SK-N-MC (cell line): Measurements from ENCODE around the gene PDS5B.
"Not testable (repeated sequence)": the region's sequence is repeated elsewhere in the genome, so short reads cannot be mapped to it uniquely, and the experiment has no call there.

Source experiments
- DNase-seq: peaks from one replicate; pipeline ENCODE4 v3.0.0-alpha.2; 2011; ENCODE audit warnings: low read depth, low spot score
- H3K27ac ChIP-seq: fragments of 200-600 bp; sonication (generic); 2 replicates; pipeline ENCODE4 v1.5.1; 2016; ENCODE audit warnings: mixed run types
- H3K36me3 ChIP-seq: fragments of 200-600 bp; sonication (generic); 2 replicates; pipeline ENCODE4 v1.6.1; 2017; ENCODE audit warnings: antibody characterized with exemption, low read length, mixed read lengths; ENCODE audit not compliant: insufficient read depth
- H3K4me3 ChIP-seq: fragments of 200-600 bp; sonication (generic); 2 replicates; pipeline ENCODE4 v1.5.1; 2016
- H3K9ac ChIP-seq: fragments of 200-600 bp; sonication (generic); 2 replicates; pipeline ENCODE4 v1.8.0; 2017; ENCODE audit warnings: mixed run types, mixed read lengths; ENCODE audit not compliant: insufficient read length
- H3K9me3 ChIP-seq: fragments of 200-600 bp; sonication (generic); 2 replicates; pipeline ENCODE4 v1.6.1; 2017; ENCODE audit warnings: low read depth, mild to moderate bottlenecking, antibody characterized with exemption, low read length, moderate library complexity, mixed read lengths
- EZH2 ChIP-seq: fragments of 200-600 bp; sonication (generic); IDR thresholded peaks from one replicate; pipeline ENCODE4 v1.6.1; 2017; ENCODE audit warnings: antibody characterized with exemption
- FOXP2 ChIP-seq: optimal IDR thresholded peaks from 2 replicates; pipeline ENCODE3; 2011; ENCODE audit warnings: mild to moderate bottlenecking, moderate library complexity; ENCODE audit not compliant: insufficient read depth; ENCODE audit errors: extremely low read length, control extremely low read depth
- POLR2AphosphoS5 ChIP-seq: IDR thresholded peaks from 2 replicates; pipeline ENCODE4 v1.6.1; 2012; ENCODE audit warnings: mild to moderate bottlenecking, low read depth, low read length, borderline replicate concordance

The PDS5B gene

GRCh38 chr13:32823597-32823996, 237.3 kb downstream of the PDS5B start:
- H3K27ac ChIP-seq: no peak overlapping the region
- no peak for DNase-seq
- TF ChIP-seq EZH2 (no peak), POLR2AphosphoS5 (no peak), FOXP2 (no peak)
- H3K9ac ChIP-seq: no peak overlapping the region
- no peaks in the 10 kb centered on the region for H3K36me3 ChIP-seq
- no peaks in the 10 kb centered on the region for H3K9me3 ChIP-seq
- H3K4me3 ChIP-seq: no peak overlapping the region

DNA sequence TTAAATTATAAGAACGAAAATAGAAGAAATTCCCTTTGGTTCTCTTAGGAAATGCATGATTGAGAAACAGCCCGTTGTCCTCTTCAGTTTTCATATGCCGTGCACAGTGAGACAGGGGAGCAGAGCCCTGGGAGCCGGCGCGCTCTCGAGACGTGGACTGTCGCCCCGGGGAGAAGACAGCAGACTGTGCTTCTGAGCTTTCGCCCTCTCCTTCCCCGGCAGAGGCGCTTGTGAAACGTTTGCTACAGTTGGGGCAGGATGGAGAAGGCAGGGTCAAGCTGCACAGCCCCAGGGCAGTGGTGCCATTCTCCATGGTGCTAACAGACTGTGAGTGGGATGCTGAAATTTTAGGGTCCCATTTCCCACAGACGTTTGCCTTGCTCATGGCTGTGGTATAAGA, 237.8 kb downstream of the PDS5B start:
- no peak for TF ChIP-seq EZH2
- TF ChIP-seq FOXP2: no peak
- TF ChIP-seq POLR2AphosphoS5: no peak
- no peaks in the 10 kb centered on the region for H3K9me3 ChIP-seq
- H3K4me3 ChIP-seq: no peak overlapping the region
- no peak overlapping the region for H3K9ac ChIP-seq
- no peak overlapping the region for H3K27ac ChIP-seq
- H3K36me3 ChIP-seq: no peaks in the 10 kb centered on the region
- DNase-seq: no peak

DNA sequence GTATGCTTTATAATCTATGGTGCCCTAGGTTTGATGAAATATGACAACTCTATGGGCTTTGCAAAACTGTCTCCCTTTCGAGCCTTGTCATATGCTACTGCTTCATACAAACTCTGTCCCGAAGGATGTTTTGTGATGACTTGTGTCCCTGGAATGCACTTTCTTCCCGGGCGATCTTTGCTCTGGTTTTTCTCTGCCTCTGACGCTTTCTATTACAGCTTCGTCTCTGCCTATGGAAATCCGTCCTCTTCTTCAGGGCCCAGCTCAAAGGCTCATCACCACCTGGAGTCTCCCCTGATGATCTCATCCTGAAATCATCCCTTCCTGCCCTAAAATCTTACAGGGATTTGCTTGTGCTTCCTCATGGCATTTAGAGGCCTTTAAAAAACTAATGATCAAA, 238.4 kb downstream of the PDS5B start:
- TF ChIP-seq POLR2AphosphoS5: no peak
- TF ChIP-seq FOXP2: no peak
- no peak for TF ChIP-seq EZH2
- no peak overlapping the region for H3K4me3 ChIP-seq
- DNase-seq: no peak
- no peaks in the 10 kb centered on the region for H3K9me3 ChIP-seq
- no peak overlapping the region for H3K9ac ChIP-seq
- H3K36me3 ChIP-seq: no peaks in the 10 kb centered on the region
- no peak overlapping the region for H3K27ac ChIP-seq

- no peak for DNase-seq
- Histone ChIP-seq H3K27ac (no peak overlapping the region), H3K4me3 (no peak overlapping the region), H3K9ac (no peak overlapping the region), H3K9me3 (no peaks in the 10 kb centered on the region), H3K36me3 (no peaks in the 10 kb centered on the region)
- no peak for TF ChIP-seq FOXP2
- no peak for TF ChIP-seq EZH2
- no peak for TF ChIP-seq POLR2AphosphoS5
These were observed 239.2 kb downstream of the PDS5B start for GRCh38 chr13:32825481-32825880.

- H3K36me3 ChIP-seq, H3K9me3 ChIP-seq, H3K4me3 ChIP-seq, H3K27ac ChIP-seq, H3K9ac ChIP-seq, DNase-seq: not testable (repeated sequence)
These were observed 240.1 kb downstream of the PDS5B start for GRCh38 chr13:32826372-32826771.
